Chondrocyte (in vitro differentiated cells): ENCODE results near the gene CLCN1. TPM values are rescaled to one million over a fixed set of nuclear protein-coding genes. Genes with fewer than 3 reads are reported as not detected.
"Not testable (repeated sequence)": the region's sequence is repeated elsewhere in the genome, so short reads cannot be mapped to it uniquely, and the experiment has no call there.

ENCODE experiments used
- DNase-seq: peaks from one replicate; pipeline ENCODE4 v3.0.0; 2021; ENCODE audit warnings: mixed read lengths, low spot score
- H3K27ac Mint-ChIP-seq: one replicate; pipeline ENCODE4 v1.8.0; 2021; ENCODE audit warnings: mild to moderate bottlenecking, moderate library complexity, mixed read lengths; ENCODE audit not compliant: unreplicated experiment
- H3K27me3 Mint-ChIP-seq: 2 replicates; pipeline ENCODE4 v1.8.0; 2021; ENCODE audit warnings: low read depth, mixed read lengths
- H3K36me3 Mint-ChIP-seq: 2 replicates; pipeline ENCODE4 v1.8.0; 2021; ENCODE audit warnings: low read depth, mixed read lengths
- H3K4me1 Mint-ChIP-seq: 2 replicates; pipeline ENCODE4 v1.8.0; 2021; ENCODE audit warnings: low read depth, mild to moderate bottlenecking, mixed read lengths
- H3K4me3 Mint-ChIP-seq: one replicate; pipeline ENCODE4 v1.8.0; 2021; ENCODE audit warnings: mild to moderate bottlenecking, moderate library complexity, mixed read lengths; ENCODE audit not compliant: unreplicated experiment
- H3K9me3 Mint-ChIP-seq: 2 replicates; pipeline ENCODE4 v1.8.0; 2021; ENCODE audit warnings: low read depth, mixed read lengths
- CTCF ChIP-seq: fragments of 200-600 bp; sonication (generic); IDR thresholded peaks from 2 replicates; pipeline ENCODE4 v1.5.0; 2021; ENCODE audit warnings: antibody characterized with exemption, mild to moderate bottlenecking, moderate library complexity
- total RNA-seq: library from RNA; stranded (reverse); gene quantifications from 3 replicates; pipeline ENCODE4 v1.2.1, GENCODE V29; 2021

Gene CLCN1
- total RNA-seq, 1 donor from 2014 or later, result not detected

GRCh38 chr7:143287935-143288826 lies 27.7 kb upstream of the CLCN1 start, which contains the start of gene CASP2:
CASP2 (plus strand) TSS chr7:143288351; CDS start chr7:143288456, 105 bp downstream.
- Mint-ChIP-seq H3K9me3 (no peaks in the 10 kb centered on the region), H3K4me3 (peak within 1 kb of the TSS; percentile 91), H3K4me1 (peaks cover 36% of the 10 kb centered on the region), H3K27me3 (no peaks in the 10 kb centered on the region), H3K36me3 (peaks cover 9% of the 10 kb centered on the region), H3K27ac (peak within 1 kb of the TSS; percentile 94)
- TF ChIP-seq CTCF, result peak; percentile 74
- DNase-seq, result peak; percentile 99

DNA sequence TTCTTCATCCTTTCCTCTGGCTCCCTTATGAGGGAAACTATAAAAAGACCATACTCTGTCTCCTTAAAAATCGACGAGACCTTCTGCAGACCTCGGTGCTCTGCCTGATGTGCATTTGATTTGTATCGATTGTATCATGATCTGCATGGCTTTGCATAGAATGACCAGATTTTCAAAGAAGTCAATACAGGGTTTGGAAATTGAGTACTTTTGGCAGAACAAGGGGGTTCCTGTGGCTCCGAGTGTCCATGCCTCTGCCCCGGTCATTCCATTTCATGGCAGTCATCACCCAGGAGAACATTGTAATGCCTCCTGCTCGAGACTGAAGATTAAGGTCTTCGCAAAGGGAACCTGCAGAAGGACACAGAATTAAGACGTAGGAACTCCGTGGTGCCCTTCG lies 27.1 kb upstream of the CLCN1 start:
- Mint-ChIP-seq H3K27me3 (no peaks in the 10 kb centered on the region), H3K9me3 (no peaks in the 10 kb centered on the region), H3K36me3 (peaks cover 14% of the 10 kb centered on the region), H3K4me1 (peaks cover 36% of the 10 kb centered on the region), H3K27ac (peak overlapping the region; percentile 94), H3K4me3 (peak overlapping the region; percentile 91)
- TF ChIP-seq CTCF, result no peak
- no peak for DNase-seq

DNA sequence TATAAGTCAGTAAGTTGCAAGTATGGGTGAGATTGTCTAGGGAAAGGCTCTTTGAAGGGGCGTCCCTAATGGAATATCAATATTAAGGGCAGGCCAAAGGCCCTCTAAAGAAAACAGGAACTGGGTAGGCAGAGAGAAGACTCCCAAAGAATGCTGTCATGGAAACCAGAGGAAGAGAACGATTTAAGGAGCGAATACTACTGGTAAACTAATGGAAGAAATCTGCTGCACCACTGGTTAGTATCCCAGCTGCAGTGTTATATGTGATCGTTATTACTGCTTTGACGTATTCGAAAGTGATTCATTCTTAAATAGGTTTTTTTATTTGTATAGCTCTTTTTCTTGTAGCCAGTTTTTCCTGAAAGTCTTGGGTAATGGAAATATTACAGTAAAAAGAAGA lies 26.5 kb upstream of the CLCN1 start:
- no peak for DNase-seq
- H3K4me3 Mint-ChIP-seq, result peak overlapping the region; percentile 91
- H3K27me3 Mint-ChIP-seq, result no peaks in the 10 kb centered on the region
- H3K4me1 Mint-ChIP-seq, result peaks cover 36% of the 10 kb centered on the region
- H3K9me3 Mint-ChIP-seq, result no peaks in the 10 kb centered on the region
- peak overlapping the region; percentile 94 for H3K27ac Mint-ChIP-seq
- no peak for TF ChIP-seq CTCF
- peaks cover 20% of the 10 kb centered on the region for H3K36me3 Mint-ChIP-seq

DNA sequence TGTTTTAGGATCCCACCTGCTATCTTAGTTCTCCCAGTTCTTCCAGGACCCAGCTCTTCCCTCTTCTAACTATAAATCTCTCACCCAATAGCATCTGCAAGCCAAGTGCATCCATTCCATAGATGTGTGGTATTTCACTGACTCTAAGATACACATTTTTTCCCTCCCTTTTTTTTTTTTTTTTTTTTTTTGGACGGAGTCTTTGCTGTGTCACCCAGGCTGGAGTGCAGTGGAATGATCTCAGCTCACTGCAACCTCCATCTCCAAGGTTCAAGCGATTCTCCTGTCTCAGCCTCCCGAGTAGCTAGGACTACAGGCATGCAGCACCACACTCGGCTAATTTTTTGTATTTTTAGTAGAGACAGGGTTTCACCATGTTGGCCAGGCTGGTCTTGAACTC lies 26.0 kb upstream of the CLCN1 start:
- not testable (repeated sequence) for H3K27me3 Mint-ChIP-seq, DNase-seq, H3K9me3 Mint-ChIP-seq
- H3K27ac Mint-ChIP-seq, result peak overlapping the region; percentile 83
- peaks cover 36% of the 10 kb centered on the region for H3K4me1 Mint-ChIP-seq
- H3K4me3 Mint-ChIP-seq, result peak overlapping the region; percentile 91
- H3K36me3 Mint-ChIP-seq, result peaks cover 24% of the 10 kb centered on the region

DNA sequence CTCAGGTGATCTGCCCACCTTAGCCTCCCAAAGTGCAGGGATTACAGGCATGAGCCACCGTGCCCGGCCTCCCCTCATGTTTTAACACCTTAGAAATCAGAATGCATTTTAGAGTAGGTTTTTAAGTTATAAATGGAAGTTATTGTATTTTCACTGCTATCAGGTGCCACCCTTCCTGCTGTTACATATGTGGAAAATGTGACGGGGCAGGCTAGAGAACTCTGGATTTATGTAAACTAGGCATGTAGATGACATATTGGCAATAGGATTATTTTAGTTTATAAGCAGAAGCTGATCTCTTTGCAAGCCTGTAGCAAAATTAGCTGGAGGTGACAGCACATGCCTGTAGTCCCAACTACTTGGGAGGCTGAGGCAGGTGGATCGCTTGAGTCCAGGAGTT lies 25.6 kb upstream of the CLCN1 start:
- Mint-ChIP-seq H3K4me3 (peak overlapping the region; percentile 91), H3K4me1 (peaks cover 36% of the 10 kb centered on the region), H3K36me3 (peaks cover 26% of the 10 kb centered on the region), H3K9me3 (no peaks in the 10 kb centered on the region), H3K27ac (no peak overlapping the region), H3K27me3 (no peaks in the 10 kb centered on the region)
- TF ChIP-seq CTCF, result no peak
- DNase-seq, result no peak
